Kidney (tissue), 14 donors: ENCODE measurements around the gene POLR3A. TPM values are rescaled to one million over a fixed set of nuclear protein-coding genes. Genes with fewer than 3 reads are reported as not detected.

Experiments
- DNase-seq, 5 donors: peaks; one replicate each; pipeline ENCODE4 v3.0.0-alpha.2; 2013 to 2020
- FAIRE-seq: peaks from 2 replicates; lab custom pipeline; 2012; peaks lifted over from hg19 to GRCh38; lab: Jason Lieb, UNC
- H3K27ac ChIP-seq, 2 donors: one replicate each; pipeline ENCODE4 v1.7.0; 2013; ENCODE audit warnings: low read depth in 2 of 2, low read length in 2 of 2, inconsistent platforms in 1 of 2
- H3K27me3 ChIP-seq: one replicate; pipeline ENCODE4 v1.7.1; 2013; ENCODE audit warnings: low read length, inconsistent platforms; ENCODE audit not compliant: control insufficient read depth, insufficient read depth
- H3K36me3 ChIP-seq, 3 donors: one replicate each; pipeline versions ENCODE4 v1.7.0 to v1.7.1; 2013; ENCODE audit warnings: low read length in 3 of 3, control low read depth in 1 of 3, inconsistent platforms in 1 of 3; ENCODE audit not compliant: insufficient read depth in 3 of 3, control insufficient read depth in 2 of 3
- H3K4me1 ChIP-seq, 3 donors: one replicate each; pipeline versions ENCODE4 v1.7.0 to v1.7.1; 2013; ENCODE audit warnings: low read length in 3 of 3, inconsistent platforms in 1 of 3, low read depth in 1 of 3; ENCODE audit not compliant: control insufficient read depth in 2 of 3, insufficient read depth in 2 of 3
- H3K4me3 ChIP-seq, 3 donors: one replicate each; pipeline versions ENCODE4 v1.7.0 to v1.8.1; 2013; ENCODE audit warnings: low read length in 3 of 3, control low read depth in 1 of 3, inconsistent platforms in 1 of 3
- H3K9ac ChIP-seq, 3 donors: one replicate each; pipeline versions ENCODE4 v1.7.0 to v1.7.1; 2013; ENCODE audit warnings: low read length in 3 of 3, control low read depth in 1 of 3, inconsistent platforms in 1 of 3
- H3K9me3 ChIP-seq, 3 donors: one replicate each; pipeline versions ENCODE4 v1.7.0 to v1.7.1; 2013; ENCODE audit warnings: low read length in 3 of 3, control low read depth in 1 of 3, inconsistent platforms in 1 of 3; ENCODE audit not compliant: control insufficient read depth in 2 of 3, insufficient read depth in 1 of 3
- intact Hi-C: fragments of 100-400 bp; cut with DNase I; formaldehyde crosslinking; loops from one replicate; pipeline ENCODE4 v1.11.1; 2022
- polyA plus RNA-seq: library from polyadenylated mRNA; stranded (reverse); fragments of 350-450 nt; fragmentation: Illumina TruSeq; extraction: RNeasy Lipid Tissue Mini Kit (QIAGEN cat#74804); gene quantifications from one replicate; pipeline ENCODE4 v1.2.3, GENCODE V29; 2014; ENCODE audit warnings: low read depth, low replicate concordance; ENCODE audit not compliant: insufficient read depth
- total RNA-seq: library from RNA; stranded (reverse); fragmentation: NEBNext Ultra II Directional; extraction: Animal tissue kit (Norgen Biotek cat#: 25700); gene quantifications from one replicate; pipeline ENCODE4 v1.2.1, GENCODE V29; 2021
- TF ChIP-seq, protein P1 (sequence below): IDR thresholded peaks from 3 replicates; pipeline ENCODE4 v1.5.1; 2012; ENCODE audit warnings: mild to moderate bottlenecking, moderate library complexity, borderline replicate concordance; ENCODE audit not compliant: insufficient read depth; ENCODE audit errors: extremely low read depth
- donor health status: control.
- donor health status: control.
- donor health status: control.
- donor health status: control.
- donor health status: control.
- donor health status: DM: yes; HTN: yes; CAD: no.
- donor health status: Normal renal cell carcinoma (clear cell type).

Gene POLR3A
- total and polyA plus RNA-seq, 2 donors from 2014 or later, result 4.9 to 13.3 TPM

DNA sequence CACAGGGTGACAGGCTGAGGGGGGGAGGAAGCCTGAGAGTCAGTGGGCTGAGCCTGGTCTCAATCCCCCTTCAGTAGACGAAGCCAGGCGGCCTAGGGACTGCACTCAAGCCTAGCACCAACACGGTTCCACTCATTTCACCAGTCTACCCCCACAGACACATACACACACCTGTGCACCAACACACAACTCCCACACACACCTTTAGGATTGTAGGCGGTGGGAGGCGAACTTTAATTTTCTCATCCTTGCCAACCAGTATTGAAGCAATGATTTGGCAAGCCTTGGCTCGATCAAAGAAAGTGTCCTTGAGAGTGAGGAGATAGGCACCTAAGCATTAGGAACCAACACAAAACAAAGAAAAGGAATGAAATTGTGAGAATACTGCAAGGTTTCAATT lies 19.7 kb downstream of the POLR3A start:
- Histone ChIP-seq H3K27me3 (no peaks in the 10 kb centered on the region), H3K9me3 (no peaks in the 10 kb centered on the region), H3K4me1 (peaks cover 0 to 5% (median 5%) of the 10 kb centered on the region in 3 donors), H3K27ac (peak overlapping the region; percentile 43 to 70), H3K9ac (no peak overlapping the region), H3K36me3 (peaks cover 21 to 50% (median 34%) of the 10 kb centered on the region in 3 donors), H3K4me3 (no peak overlapping the region)
- no peak for DNase-seq
- TF ChIP-seq, protein P1, sequence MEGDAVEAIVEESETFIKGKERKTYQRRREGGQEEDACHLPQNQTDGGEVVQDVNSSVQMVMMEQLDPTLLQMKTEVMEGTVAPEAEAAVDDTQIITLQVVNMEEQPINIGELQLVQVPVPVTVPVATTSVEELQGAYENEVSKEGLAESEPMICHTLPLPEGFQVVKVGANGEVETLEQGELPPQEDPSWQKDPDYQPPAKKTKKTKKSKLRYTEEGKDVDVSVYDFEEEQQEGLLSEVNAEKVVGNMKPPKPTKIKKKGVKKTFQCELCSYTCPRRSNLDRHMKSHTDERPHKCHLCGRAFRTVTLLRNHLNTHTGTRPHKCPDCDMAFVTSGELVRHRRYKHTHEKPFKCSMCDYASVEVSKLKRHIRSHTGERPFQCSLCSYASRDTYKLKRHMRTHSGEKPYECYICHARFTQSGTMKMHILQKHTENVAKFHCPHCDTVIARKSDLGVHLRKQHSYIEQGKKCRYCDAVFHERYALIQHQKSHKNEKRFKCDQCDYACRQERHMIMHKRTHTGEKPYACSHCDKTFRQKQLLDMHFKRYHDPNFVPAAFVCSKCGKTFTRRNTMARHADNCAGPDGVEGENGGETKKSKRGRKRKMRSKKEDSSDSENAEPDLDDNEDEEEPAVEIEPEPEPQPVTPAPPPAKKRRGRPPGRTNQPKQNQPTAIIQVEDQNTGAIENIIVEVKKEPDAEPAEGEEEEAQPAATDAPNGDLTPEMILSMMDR, result no peak
- no peak for FAIRE-seq
- intact Hi-C loops, result loop anchor here (10.0 kb wide), 1 partner anchor 155 kb away; no protein-coding TSS in a partner anchor

DNA sequence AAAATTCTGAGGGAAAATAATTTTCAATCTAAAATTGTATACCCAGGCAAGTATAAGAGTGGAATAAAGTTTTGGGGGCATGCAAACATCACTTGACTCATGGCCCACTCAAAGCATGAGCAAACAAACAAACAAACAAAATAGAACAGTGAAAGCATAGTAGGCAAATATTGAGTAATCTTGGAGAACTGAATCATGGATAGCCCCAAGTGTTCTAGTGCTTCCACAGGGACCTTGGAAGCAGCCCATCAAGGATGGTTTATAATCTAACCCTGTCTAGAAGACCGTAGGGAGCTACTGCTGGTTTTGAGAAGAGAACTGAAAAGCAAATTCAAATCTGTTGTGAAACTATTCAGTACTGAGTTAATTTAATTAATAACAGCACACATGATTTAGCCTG lies 22.1 kb downstream of the POLR3A start:
- no peak for FAIRE-seq
- intact Hi-C loops, result loop anchor here (10.0 kb wide), 1 partner anchor 152 kb away; no protein-coding TSS in a partner anchor
- H3K9me3 ChIP-seq, result no peaks in the 10 kb centered on the region
- no peaks in the 10 kb centered on the region for H3K27me3 ChIP-seq
- no peak overlapping the region for H3K27ac ChIP-seq
- TF ChIP-seq, protein P1, result no peak
- no peak for DNase-seq
- H3K4me3 ChIP-seq, result no peak overlapping the region
- peaks cover 21 to 58% (median 41%) of the 10 kb centered on the region in 3 donors for H3K36me3 ChIP-seq
- H3K4me1 ChIP-seq, result peaks cover 0 to 5% (median 5%) of the 10 kb centered on the region in 3 donors
- no peak overlapping the region for H3K9ac ChIP-seq

DNA sequence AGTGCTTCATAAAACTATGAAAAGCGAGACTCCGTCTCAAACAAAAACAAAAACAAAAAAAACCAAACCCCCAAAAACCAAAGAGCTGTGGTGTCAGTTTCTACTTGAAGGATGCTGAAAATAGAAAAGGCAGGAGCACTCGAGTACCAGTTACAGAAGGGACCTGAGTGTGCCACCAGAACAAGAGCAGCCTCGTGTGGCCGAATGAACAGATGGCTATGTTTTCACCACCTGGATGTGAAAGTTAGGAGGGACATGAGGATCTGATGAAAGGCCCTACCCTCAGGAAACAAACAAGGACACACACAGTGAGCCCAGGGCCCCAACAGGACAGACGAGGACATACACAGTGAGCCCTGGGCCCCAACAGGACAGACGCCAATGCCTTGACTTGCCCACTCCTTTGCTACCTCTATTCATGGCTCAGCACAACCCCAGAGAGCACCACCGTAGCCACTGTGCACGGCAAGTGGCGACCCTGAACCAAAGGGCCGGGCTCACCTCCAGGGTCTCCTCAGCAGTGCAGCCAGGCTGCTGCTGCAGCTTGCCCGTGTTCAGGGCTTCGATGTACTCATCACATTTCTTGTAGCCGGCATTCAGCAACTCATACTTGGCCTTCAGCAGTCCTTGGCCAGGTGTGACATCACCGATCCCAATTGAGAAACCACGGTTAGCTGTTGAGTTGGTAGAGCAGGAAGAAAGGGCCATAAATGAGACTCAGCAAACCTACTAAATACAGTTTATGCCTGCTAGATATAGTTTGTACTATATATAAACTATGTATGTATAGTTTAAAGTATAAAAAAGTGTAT lies 24.9 kb downstream of the POLR3A start:
- H3K27ac ChIP-seq, result no peak overlapping the region
- H3K4me3 ChIP-seq, result no peak overlapping the region
- H3K9me3 ChIP-seq, result no peaks in the 10 kb centered on the region
- DNase-seq (no peak), FAIRE-seq (no peak)
- TF ChIP-seq, protein P1, result no peak
- peaks cover 0 to 2% (median 2%) of the 10 kb centered on the region in 3 donors for H3K4me1 ChIP-seq
- H3K27me3 ChIP-seq, result no peaks in the 10 kb centered on the region
- H3K9ac ChIP-seq, result no peak overlapping the region
- peaks cover 17 to 59% (median 50%) of the 10 kb centered on the region in 3 donors for H3K36me3 ChIP-seq
- intact Hi-C loops, result loop anchor here (10.0 kb wide), 1 partner anchor 150 kb away; no protein-coding TSS in a partner anchor
